ENCODE results near the gene RGS9BP. TPM values are rescaled to one million over a fixed set of nuclear protein-coding genes. Genes with fewer than 3 reads are reported as not detected.

The RGS9BP gene
- total and polyA plus RNA-seq, 2 experiments from 2014 or later = 0.83 TPM; not detected in 1

DNA sequence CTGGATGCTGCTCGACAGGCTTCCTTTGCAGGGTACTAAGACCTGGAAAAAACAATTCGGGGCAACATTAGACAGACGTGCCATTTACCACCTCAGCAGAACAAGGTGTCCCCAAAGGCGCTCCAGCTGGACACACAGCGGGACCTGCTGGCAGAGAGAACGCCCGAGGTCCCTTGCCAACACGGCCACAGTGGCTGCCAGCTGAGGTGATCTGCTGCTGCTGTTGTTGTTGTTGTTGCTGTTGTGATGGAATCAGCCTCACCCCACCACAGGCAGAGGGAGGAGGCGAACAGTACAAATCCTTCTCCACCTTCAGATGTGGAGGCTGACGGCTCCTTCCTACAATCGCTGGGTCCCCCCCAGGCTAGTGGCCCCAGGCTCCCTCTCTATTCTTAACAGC, 25.9 kb upstream of the RGS9BP start (continued):
- TF ChIP-seq, protein P1, sequence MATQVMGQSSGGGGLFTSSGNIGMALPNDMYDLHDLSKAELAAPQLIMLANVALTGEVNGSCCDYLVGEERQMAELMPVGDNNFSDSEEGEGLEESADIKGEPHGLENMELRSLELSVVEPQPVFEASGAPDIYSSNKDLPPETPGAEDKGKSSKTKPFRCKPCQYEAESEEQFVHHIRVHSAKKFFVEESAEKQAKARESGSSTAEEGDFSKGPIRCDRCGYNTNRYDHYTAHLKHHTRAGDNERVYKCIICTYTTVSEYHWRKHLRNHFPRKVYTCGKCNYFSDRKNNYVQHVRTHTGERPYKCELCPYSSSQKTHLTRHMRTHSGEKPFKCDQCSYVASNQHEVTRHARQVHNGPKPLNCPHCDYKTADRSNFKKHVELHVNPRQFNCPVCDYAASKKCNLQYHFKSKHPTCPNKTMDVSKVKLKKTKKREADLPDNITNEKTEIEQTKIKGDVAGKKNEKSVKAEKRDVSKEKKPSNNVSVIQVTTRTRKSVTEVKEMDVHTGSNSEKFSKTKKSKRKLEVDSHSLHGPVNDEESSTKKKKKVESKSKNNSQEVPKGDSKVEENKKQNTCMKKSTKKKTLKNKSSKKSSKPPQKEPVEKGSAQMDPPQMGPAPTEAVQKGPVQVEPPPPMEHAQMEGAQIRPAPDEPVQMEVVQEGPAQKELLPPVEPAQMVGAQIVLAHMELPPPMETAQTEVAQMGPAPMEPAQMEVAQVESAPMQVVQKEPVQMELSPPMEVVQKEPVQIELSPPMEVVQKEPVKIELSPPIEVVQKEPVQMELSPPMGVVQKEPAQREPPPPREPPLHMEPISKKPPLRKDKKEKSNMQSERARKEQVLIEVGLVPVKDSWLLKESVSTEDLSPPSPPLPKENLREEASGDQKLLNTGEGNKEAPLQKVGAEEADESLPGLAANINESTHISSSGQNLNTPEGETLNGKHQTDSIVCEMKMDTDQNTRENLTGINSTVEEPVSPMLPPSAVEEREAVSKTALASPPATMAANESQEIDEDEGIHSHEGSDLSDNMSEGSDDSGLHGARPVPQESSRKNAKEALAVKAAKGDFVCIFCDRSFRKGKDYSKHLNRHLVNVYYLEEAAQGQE (IDR thresholded peaks at IDR 0.05; ENCODE audit: unreplicated experiment) = no peak

DNA sequence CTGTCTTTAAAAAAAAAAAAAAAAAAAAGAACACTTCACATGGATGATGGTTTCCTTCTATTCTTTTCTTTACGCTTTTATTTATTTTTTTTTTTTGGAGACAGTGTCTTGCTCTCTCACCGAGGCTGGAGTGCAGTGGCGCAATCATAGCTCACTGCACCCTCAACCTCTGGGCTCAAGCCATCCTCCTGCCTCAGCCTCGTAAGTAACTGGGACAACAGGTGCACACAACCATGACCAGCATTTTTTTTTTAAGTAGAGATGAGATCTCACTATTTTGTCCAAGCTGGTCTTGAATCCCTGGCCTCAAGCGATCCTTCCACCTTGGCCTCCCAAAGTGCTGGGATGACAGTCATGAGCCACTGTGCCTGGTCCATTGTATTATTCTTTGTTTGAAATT, 25.0 kb upstream of the RGS9BP start:
- H4K20me1 ChIP-seq (replicated peaks; ENCODE audit: insufficient read depth) = peaks cover 8% of the 10 kb centered on the region
- no peak overlapping the region for H3K4me2 ChIP-seq
- H3F3A ChIP-seq (replicated peaks; ENCODE audit: low read depth) = no peaks in the 10 kb centered on the region
- peaks cover 4% of the 10 kb centered on the region; the same call in 1 of the 2 replicates for H3K79me2 ChIP-seq (replicated peaks; ENCODE audit: insufficient read depth)
- no peaks in the 10 kb centered on the region for H3K9me2 ChIP-seq (ENCODE audit: insufficient read depth)
- no peak overlapping the region for H3K27ac ChIP-seq (ENCODE audit: low read depth)
- peaks cover 16% of the 10 kb centered on the region; the same call in 2 of the 3 replicates for H3K4me1 Mint-ChIP-seq
- H3K27me3 ChIP-seq (ENCODE audit: insufficient read depth) = no peaks in the 10 kb centered on the region
- no peak overlapping the region for H2AFZ ChIP-seq
- no peak overlapping the region for H3K4me3 Mint-ChIP-seq
- H3K27ac Mint-ChIP-seq = no peak overlapping the region
- DNase-seq (ENCODE audit: low spot score) (no peak), ATAC-seq (no peak)
- H3K27me3 Mint-ChIP-seq (ENCODE audit: insufficient read depth, low read depth, poor library complexity) = peaks cover 4% of the 10 kb centered on the region
- H3K4me1 ChIP-seq (ENCODE audit: insufficient read depth) = no peaks in the 10 kb centered on the region
- H3K4me3 ChIP-seq = no peak overlapping the region
- H3K36me3 ChIP-seq (ENCODE audit: insufficient read depth) = peaks cover 8% of the 10 kb centered on the region; the same call in 1 of the 2 replicates
- H3K9me3 Mint-ChIP-seq = no peaks in the 10 kb centered on the region
- H3K36me3 Mint-ChIP-seq (ENCODE audit: low read depth) = peaks cover 42% of the 10 kb centered on the region
- TF ChIP-seq NANOG (IDR thresholded peaks at IDR 0.05; ENCODE audit: borderline replicate concordance) = no peak
- no peak for TF ChIP-seq ZNF331 (CRISPR knock-in tag; IDR thresholded peaks at IDR 0.05; ENCODE audit: low read depth)
- TF ChIP-seq, protein P2, sequence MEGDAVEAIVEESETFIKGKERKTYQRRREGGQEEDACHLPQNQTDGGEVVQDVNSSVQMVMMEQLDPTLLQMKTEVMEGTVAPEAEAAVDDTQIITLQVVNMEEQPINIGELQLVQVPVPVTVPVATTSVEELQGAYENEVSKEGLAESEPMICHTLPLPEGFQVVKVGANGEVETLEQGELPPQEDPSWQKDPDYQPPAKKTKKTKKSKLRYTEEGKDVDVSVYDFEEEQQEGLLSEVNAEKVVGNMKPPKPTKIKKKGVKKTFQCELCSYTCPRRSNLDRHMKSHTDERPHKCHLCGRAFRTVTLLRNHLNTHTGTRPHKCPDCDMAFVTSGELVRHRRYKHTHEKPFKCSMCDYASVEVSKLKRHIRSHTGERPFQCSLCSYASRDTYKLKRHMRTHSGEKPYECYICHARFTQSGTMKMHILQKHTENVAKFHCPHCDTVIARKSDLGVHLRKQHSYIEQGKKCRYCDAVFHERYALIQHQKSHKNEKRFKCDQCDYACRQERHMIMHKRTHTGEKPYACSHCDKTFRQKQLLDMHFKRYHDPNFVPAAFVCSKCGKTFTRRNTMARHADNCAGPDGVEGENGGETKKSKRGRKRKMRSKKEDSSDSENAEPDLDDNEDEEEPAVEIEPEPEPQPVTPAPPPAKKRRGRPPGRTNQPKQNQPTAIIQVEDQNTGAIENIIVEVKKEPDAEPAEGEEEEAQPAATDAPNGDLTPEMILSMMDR (conservative IDR thresholded peaks at IDR 0.05; ENCODE audit: low read depth in 2 of 2) = no peak
- TF ChIP-seq JUNB (IDR thresholded peaks at IDR 0.05; ENCODE audit: unreplicated experiment) = no peak
- no peak for TF ChIP-seq STAT1 (IDR thresholded peaks at IDR 0.05; ENCODE audit: unreplicated experiment)
- TF ChIP-seq EZH2phosphoT487 (IDR thresholded peaks at IDR 0.05; ENCODE audit: unreplicated experiment) = no peak
- TF ChIP-seq ZNF114 (CRISPR knock-in tag; IDR thresholded peaks at IDR 0.05) = no peak
- TF ChIP-seq CREB1 (CRISPR knock-in tag; IDR thresholded peaks at IDR 0.05; ENCODE audit: low read depth) = no peak
- TF ChIP-seq, protein P1 (IDR thresholded peaks at IDR 0.05; ENCODE audit: unreplicated experiment) = no peak
- TF ChIP-seq, protein P3, sequence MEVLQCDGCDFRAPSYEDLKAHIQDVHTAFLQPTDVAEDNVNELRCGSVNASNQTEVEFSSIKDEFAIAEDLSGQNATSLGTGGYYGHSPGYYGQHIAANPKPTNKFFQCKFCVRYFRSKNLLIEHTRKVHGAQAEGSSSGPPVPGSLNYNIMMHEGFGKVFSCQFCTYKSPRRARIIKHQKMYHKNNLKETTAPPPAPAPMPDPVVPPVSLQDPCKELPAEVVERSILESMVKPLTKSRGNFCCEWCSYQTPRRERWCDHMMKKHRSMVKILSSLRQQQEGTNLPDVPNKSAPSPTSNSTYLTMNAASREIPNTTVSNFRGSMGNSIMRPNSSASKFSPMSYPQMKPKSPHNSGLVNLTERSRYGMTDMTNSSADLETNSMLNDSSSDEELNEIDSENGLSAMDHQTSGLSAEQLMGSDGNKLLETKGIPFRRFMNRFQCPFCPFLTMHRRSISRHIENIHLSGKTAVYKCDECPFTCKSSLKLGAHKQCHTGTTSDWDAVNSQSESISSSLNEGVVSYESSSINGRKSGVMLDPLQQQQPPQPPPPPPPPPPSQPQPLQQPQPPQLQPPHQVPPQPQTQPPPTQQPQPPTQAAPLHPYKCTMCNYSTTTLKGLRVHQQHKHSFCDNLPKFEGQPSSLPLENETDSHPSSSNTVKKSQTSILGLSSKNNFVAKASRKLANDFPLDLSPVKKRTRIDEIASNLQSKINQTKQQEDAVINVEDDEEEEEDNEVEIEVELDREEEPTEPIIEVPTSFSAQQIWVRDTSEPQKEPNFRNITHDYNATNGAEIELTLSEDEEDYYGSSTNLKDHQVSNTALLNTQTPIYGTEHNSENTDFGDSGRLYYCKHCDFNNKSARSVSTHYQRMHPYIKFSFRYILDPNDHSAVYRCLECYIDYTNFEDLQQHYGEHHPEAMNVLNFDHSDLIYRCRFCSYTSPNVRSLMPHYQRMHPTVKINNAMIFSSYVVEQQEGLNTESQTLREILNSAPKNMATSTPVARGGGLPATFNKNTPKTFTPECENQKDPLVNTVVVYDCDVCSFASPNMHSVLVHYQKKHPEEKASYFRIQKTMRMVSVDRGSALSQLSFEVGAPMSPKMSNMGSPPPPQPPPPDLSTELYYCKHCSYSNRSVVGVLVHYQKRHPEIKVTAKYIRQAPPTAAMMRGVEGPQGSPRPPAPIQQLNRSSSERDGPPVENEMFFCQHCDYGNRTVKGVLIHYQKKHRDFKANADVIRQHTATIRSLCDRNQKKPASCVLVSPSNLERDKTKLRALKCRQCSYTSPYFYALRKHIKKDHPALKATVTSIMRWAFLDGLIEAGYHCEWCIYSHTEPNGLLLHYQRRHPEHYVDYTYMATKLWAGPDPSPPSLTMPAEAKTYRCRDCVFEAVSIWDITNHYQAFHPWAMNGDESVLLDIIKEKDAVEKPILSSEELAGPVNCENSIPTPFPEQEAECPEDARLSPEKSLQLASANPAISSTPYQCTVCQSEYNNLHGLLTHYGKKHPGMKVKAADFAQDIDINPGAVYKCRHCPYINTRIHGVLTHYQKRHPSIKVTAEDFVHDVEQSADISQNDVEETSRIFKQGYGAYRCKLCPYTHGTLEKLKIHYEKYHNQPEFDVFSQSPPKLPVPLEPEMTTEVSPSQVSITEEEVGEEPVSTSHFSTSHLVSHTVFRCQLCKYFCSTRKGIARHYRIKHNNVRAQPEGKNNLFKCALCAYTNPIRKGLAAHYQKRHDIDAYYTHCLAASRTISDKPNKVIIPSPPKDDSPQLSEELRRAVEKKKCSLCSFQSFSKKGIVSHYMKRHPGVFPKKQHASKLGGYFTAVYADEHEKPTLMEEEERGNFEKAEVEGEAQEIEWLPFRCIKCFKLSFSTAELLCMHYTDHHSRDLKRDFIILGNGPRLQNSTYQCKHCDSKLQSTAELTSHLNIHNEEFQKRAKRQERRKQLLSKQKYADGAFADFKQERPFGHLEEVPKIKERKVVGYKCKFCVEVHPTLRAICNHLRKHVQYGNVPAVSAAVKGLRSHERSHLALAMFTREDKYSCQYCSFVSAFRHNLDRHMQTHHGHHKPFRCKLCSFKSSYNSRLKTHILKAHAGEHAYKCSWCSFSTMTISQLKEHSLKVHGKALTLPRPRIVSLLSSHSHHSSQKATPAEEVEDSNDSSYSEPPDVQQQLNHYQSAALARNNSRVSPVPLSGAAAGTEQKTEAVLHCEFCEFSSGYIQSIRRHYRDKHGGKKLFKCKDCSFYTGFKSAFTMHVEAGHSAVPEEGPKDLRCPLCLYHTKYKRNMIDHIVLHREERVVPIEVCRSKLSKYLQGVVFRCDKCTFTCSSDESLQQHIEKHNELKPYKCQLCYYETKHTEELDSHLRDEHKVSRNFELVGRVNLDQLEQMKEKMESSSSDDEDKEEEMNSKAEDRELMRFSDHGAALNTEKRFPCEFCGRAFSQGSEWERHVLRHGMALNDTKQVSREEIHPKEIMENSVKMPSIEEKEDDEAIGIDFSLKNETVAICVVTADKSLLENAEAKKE (CRISPR knock-in tag; IDR thresholded peaks at IDR 0.05) = no peak
